Measurements from ENCODE around the gene SOX14.

SOX14 gene

GRCh38 chr3:137764001-137764433 lies at the start of gene SOX14:
Gene SOX14, plus strand, starts transcription at chr3:137764315. Its CDS starts 470 bp downstream, at chr3:137764785.
- Mint-ChIP-seq H3K36me3 (peaks cover 4% of the 10 kb centered on the region), H3K27me3 (peaks cover 96% of the 10 kb centered on the region), H3K27ac (peak within 1 kb of the TSS; percentile 37), H3K9me3 (no peaks in the 10 kb centered on the region), H3K4me1 (peaks cover 5% of the 10 kb centered on the region), H3K4me3 (peak within 1 kb of the TSS; percentile 26)
- no peak for DNase-seq
- CTCF ChIA-PET: no interaction called here

- H3K36me3 Mint-ChIP-seq: no peaks in the 10 kb centered on the region
Observed at GRCh38 chr3:137714551-137714950, 49.6 kb upstream of the SOX14 start.

DNA sequence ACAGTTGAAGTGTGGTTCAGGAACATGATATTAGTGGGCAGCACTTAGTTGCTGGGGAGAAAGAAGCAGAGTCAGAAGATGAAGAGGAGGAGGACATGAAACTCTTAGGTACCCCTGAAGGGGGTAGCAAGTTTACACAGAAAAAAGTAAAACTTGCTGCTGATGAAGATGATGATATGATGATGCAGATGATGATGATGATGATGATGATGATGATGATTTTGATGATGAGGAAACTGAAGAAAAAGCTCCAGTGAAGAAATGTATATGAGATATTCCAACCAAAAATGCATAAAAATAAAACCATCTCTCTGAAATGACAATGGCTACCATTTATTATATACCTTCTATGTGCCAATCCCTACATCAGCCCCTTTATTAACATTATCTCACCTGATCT lies 39.9 kb upstream of the SOX14 start:
- no peaks in the 10 kb centered on the region for H3K36me3 Mint-ChIP-seq
- H3K4me1 Mint-ChIP-seq: no peaks in the 10 kb centered on the region
- no peak overlapping the region for H3K4me3 Mint-ChIP-seq
- H3K27me3 Mint-ChIP-seq: no peaks in the 10 kb centered on the region
- H3K27ac Mint-ChIP-seq: no peak overlapping the region
- CTCF ChIA-PET: interaction anchor here (0.5 kb wide), 1 partner anchor 901 kb away, joined by 3 read pairs; no protein-coding TSS in a partner anchor
- H3K9me3 Mint-ChIP-seq: peaks cover 3% of the 10 kb centered on the region
- DNase-seq: no peak

More at GRCh38 chr3:137714551-137714950, 49.6 kb upstream of the SOX14 start:
- Mint-ChIP-seq H3K9me3 (peaks cover 10% of the 10 kb centered on the region), H3K4me1 (no peaks in the 10 kb centered on the region), H3K4me3 (no peak overlapping the region), H3K27me3 (no peaks in the 10 kb centered on the region), H3K27ac (no peak overlapping the region)
- DNase-seq: no peak
- CTCF ChIA-PET: no interaction called here

- no peaks in the 10 kb centered on the region for H3K4me1 Mint-ChIP-seq
- H3K27me3 Mint-ChIP-seq: no peaks in the 10 kb centered on the region
- no peak overlapping the region for H3K4me3 Mint-ChIP-seq
- H3K9me3 Mint-ChIP-seq: peaks cover 18% of the 10 kb centered on the region
- CTCF ChIA-PET: no interaction called here
- no peaks in the 10 kb centered on the region for H3K36me3 Mint-ChIP-seq
- no peak overlapping the region for H3K27ac Mint-ChIP-seq
- DNase-seq: no peak
Observed at GRCh38 chr3:137737208-137737607, 26.9 kb upstream of the SOX14 start.

GRCh38 chr3:137738710-137739109 lies 25.4 kb upstream of the SOX14 start:
- Mint-ChIP-seq H3K36me3 (no peaks in the 10 kb centered on the region), H3K27me3 (no peaks in the 10 kb centered on the region), H3K9me3 (peaks cover 18% of the 10 kb centered on the region), H3K4me1 (no peaks in the 10 kb centered on the region), H3K27ac (no peak overlapping the region), H3K4me3 (no peak overlapping the region)
- no peak for DNase-seq
- CTCF ChIA-PET: no interaction called here

- Mint-ChIP-seq H3K4me1 (no peaks in the 10 kb centered on the region), H3K36me3 (no peaks in the 10 kb centered on the region), H3K27ac (no peak overlapping the region), H3K27me3 (no peaks in the 10 kb centered on the region), H3K4me3 (no peak overlapping the region), H3K9me3 (no peaks in the 10 kb centered on the region)
- CTCF ChIA-PET: no interaction called here
- no peak for DNase-seq
Observed at GRCh38 chr3:137743608-137744007, 20.5 kb upstream of the SOX14 start.

- no peak overlapping the region for H3K27ac Mint-ChIP-seq
- no peak for DNase-seq
- no peaks in the 10 kb centered on the region for H3K4me1 Mint-ChIP-seq
- no peaks in the 10 kb centered on the region for H3K9me3 Mint-ChIP-seq
- no peak overlapping the region for H3K4me3 Mint-ChIP-seq
- CTCF ChIA-PET: no interaction called here
- H3K36me3 Mint-ChIP-seq: no peaks in the 10 kb centered on the region
- H3K27me3 Mint-ChIP-seq: no peaks in the 10 kb centered on the region
Observed at GRCh38 chr3:137746808-137747207, 17.3 kb upstream of the SOX14 start.

GRCh38 chr3:137759505-137759904 lies 4.6 kb upstream of the SOX14 start:
- Mint-ChIP-seq H3K36me3 (peaks cover 2% of the 10 kb centered on the region), H3K27me3 (peaks cover 51% of the 10 kb centered on the region), H3K9me3 (peaks cover 2% of the 10 kb centered on the region), H3K4me3 (no peak overlapping the region), H3K4me1 (peaks cover 3% of the 10 kb centered on the region), H3K27ac (no peak overlapping the region)
- CTCF ChIA-PET: no interaction called here
- no peak for DNase-seq

DNA sequence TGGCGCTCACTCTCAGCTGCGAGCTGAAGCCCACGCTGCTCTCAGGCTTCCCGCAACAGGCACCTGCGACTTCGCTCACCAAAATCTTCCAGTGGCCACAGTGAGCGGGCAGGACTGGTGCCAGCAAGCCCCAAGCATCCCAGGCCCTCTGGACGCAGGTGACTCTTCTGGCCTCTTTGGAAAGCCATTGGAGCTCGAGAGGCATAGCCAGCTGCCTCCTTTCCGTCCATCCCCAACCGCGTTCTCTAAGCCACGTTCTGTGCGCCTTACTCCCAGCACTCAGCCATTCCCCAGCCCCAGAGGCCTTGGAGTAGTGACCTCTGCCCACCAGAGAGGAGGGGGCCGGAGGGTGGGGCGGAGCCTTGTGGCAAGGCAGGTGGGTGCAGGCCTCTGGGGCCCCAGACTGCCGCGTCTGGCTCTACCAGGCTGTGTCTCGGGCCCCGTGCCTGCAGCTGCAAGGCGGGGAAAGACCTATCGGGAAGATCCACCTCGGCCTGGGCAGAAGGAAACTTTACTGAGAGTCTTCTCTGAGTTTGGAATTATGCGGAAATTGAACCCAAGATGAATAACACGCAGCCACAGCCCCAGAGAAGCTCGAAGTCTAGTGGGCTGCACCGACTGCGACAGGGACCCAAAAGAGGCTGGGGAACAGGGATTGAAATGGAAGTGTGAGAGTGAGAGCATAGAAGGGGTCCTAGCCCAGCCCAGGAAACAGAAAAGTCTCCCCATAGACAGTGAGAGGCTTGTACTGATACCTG lies 3.6 kb upstream of the SOX14 start:
- CTCF ChIA-PET: no interaction called here
- Mint-ChIP-seq H3K36me3 (peaks cover 2% of the 10 kb centered on the region), H3K27me3 (peaks cover 61% of the 10 kb centered on the region), H3K27ac (no peak overlapping the region), H3K4me3 (no peak overlapping the region), H3K9me3 (peaks cover 2% of the 10 kb centered on the region), H3K4me1 (peaks cover 3% of the 10 kb centered on the region)
- DNase-seq: no peak

GRCh38 chr3:137761099-137761562 lies 3.0 kb upstream of the SOX14 start:
- Mint-ChIP-seq H3K27me3 (peaks cover 67% of the 10 kb centered on the region), H3K9me3 (peaks cover 2% of the 10 kb centered on the region), H3K4me3 (no peak overlapping the region), H3K4me1 (peaks cover 5% of the 10 kb centered on the region), H3K36me3 (peaks cover 4% of the 10 kb centered on the region), H3K27ac (no peak overlapping the region)
- DNase-seq: no peak
- CTCF ChIA-PET: no interaction called here

DNA sequence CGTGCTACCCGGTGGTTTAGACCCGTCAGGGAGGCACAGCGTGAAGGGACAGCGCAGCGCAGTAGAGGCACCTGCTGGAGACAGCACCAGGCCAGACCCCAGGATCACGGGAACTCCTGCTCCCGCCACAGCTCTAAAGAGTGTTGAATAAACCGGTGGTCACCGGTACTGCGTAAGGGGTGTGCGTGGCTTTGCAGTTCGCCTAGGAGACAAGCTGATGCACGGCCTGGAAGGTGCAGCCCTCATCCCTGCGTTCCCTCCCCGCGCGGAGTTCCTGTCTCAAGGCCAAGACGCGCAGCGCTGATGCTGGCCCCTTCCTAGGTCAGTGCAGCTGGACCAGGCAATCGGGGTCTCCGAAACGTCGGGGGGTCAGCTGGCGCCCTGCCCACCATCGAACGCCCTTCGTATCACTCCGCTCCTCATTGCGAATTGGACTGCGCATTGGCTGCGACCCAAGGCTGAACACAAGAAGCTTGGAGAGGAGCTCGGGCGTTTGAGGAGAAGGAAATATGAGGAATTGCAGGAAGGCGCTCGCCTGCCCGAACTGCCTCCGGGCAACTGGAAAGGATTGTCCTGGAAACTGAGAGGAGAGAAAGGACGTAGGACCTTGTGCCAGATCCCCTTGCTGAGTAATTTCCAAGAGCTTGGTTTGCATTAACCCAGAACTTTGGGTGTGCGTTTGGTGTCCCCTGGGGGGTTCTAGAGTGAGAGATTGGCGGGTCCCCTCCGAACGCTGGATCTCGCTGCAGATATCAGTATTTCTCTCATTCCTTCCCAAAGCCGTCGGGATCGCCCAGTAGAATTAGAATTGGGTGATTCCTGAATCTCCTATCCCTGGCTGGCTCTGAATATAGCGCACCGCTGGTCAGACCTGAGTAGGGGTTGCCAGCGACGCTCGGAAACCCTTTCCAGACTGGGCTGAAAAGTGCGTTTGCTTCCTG lies 2.3 kb upstream of the SOX14 start:
- CTCF ChIA-PET: no interaction called here
- H3K4me1 Mint-ChIP-seq: peaks cover 5% of the 10 kb centered on the region
- H3K36me3 Mint-ChIP-seq: peaks cover 4% of the 10 kb centered on the region
- no peak overlapping the region for H3K4me3 Mint-ChIP-seq
- no peaks in the 10 kb centered on the region for H3K9me3 Mint-ChIP-seq
- no peak overlapping the region for H3K27ac Mint-ChIP-seq
- no peak for DNase-seq
- peaks cover 74% of the 10 kb centered on the region for H3K27me3 Mint-ChIP-seq

GRCh38 chr3:137762674-137763593 lies 1.2 kb upstream of the SOX14 start:
- Mint-ChIP-seq H3K27me3 (peaks cover 85% of the 10 kb centered on the region), H3K27ac (peak overlapping the region; percentile 37), H3K4me1 (peaks cover 5% of the 10 kb centered on the region), H3K36me3 (peaks cover 4% of the 10 kb centered on the region), H3K4me3 (no peak overlapping the region), H3K9me3 (no peaks in the 10 kb centered on the region)
- CTCF ChIA-PET: no interaction called here
- DNase-seq: no peak

DNA sequence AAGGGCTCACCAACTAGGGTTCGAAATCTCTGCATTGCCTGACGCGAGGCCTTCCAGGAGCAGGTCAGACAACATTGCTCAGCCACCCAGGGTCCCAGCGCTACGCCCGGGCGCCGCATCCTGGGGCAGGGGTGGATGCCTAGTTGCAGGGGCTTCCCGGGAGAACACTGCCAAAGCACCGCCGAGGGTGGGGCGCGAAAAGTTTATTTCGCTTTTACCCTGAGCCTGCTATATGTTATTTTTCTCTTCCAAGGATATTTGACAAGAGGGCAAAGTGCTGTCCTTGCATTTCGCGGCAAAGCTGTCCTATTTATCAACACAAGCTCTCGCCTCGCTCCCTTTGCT lies 549 bp upstream of the SOX14 start:
- H3K27ac Mint-ChIP-seq: peak overlapping the region; percentile 37
- H3K9me3 Mint-ChIP-seq: no peaks in the 10 kb centered on the region
- H3K36me3 Mint-ChIP-seq: peaks cover 4% of the 10 kb centered on the region
- DNase-seq: no peak
- H3K27me3 Mint-ChIP-seq: peaks cover 92% of the 10 kb centered on the region
- H3K4me1 Mint-ChIP-seq: peaks cover 5% of the 10 kb centered on the region
- CTCF ChIA-PET: no interaction called here
- no peak overlapping the region for H3K4me3 Mint-ChIP-seq
